ENCODE results near the gene GJB3. TPM values are rescaled to one million over a fixed set of nuclear protein-coding genes. Genes with fewer than 3 reads are reported as not detected.
"Not testable (repeated sequence)": the region's sequence is repeated elsewhere in the genome, so short reads cannot be mapped to it uniquely, and the experiment has no call there.

The GJB3 gene
- polyA plus RNA-seq (2013): 0.19 and 0.32 TPM in 2 replicates

DNA sequence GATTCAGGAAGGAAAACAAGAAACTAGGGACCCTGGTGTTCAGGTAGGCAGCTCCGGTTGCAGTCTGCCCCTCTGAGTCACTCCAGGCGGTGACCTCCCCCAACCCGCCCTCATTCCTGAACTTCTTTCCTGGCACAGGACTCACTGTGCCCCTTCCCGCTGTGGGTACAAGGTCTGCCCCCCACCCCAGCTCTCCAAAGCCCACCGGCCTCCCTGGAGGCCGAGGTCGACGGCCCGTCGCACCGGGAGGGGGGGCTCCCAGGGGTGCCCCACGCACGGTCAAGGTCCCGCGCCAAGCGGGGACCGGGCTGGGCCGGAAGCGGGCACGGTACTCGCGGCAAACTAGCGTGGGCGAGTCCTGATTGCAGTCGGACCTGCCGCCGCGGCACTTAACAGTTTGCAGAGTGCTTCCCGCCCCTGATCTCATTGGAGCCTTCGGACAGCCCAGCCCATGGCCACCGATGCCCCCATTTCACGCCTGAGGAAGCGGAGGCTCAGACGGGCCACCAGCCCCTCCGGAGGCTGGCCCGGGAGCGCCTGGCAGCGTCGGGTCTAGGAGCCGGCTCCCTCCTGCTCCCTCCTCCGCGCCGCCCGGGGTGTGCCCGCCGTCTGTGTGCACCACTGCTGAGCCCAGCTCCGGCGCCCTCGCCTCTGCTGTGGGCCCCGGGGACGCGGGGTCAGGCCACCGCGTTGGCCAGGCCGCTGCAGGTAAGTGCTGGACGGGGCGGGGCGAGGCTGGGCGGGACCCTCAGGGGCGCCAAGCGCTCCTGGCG lies at the start of gene GJB3:
Gene GJB3 (plus strand): TSS at position 144 of the 773 bp plus-strand sequence. CDS start 3,549 bp downstream, outside the sequence.
- H3K14ac ChIP-seq (ENCODE audit: low read length): no peak within 1 kb of the TSS
- H2BK120ac ChIP-seq (ENCODE audit: insufficient read depth, low read length, poor library complexity): no peak within 1 kb of the TSS
- peak in 1 of 2 donors; percentile 19 for DNase-seq
- H2BK12ac ChIP-seq (ENCODE audit: low read length): no peak within 1 kb of the TSS
- no peak within 1 kb of the TSS for H4K91ac ChIP-seq (ENCODE audit: low read depth, low read length)
- H3K79me1 ChIP-seq (ENCODE audit: low read length): no peaks in the 10 kb centered on the region
- WGBS (ENCODE audit: extremely low coverage, insufficient coverage, insufficient read length): no CpG with 5 or more reads among the region's 62 CpGs
- peaks cover 11 to 13% of the 10 kb centered on the region in 2 experiments for H3K4me1 ChIP-seq (ENCODE audit: control insufficient read depth in 1 of 2, insufficient read depth in 2 of 2, low read length in 2 of 2)
- no peak within 1 kb of the TSS for H3K23ac ChIP-seq (ENCODE audit: low read length)
- H3K79me2 ChIP-seq (ENCODE audit: control insufficient read depth, insufficient read depth, low read length, poor library complexity): no peaks in the 10 kb centered on the region
- no peak within 1 kb of the TSS for H4K12ac ChIP-seq (ENCODE audit: low read depth, low read length)
- H3K27me3 ChIP-seq (ENCODE audit: insufficient read depth, low read length): peaks cover 4% of the 10 kb centered on the region
- no peak within 1 kb of the TSS for H4K8ac ChIP-seq (ENCODE audit: low read depth, low read length)
- H2AK5ac ChIP-seq (ENCODE audit: low read length): no peak within 1 kb of the TSS
- H3K27ac ChIP-seq (ENCODE audit: low read depth, low read length): no peak within 1 kb of the TSS
- H3K9me3 ChIP-seq (ENCODE audit: insufficient read depth, low read depth, low read length): peaks cover 2% of the 10 kb centered on the region
- peak within 1 kb of the TSS; percentile 12 for H2AFZ ChIP-seq (ENCODE audit: insufficient read depth, low read length, poor library complexity)
- H3K18ac ChIP-seq (ENCODE audit: low read length): no peak within 1 kb of the TSS
- H3K4ac ChIP-seq (ENCODE audit: low read depth, low read length): no peak within 1 kb of the TSS
- peak within 1 kb of the TSS; percentile 31 for H3K4me3 ChIP-seq (ENCODE audit: low read depth, low read length)
- H3K9ac ChIP-seq (ENCODE audit: low read length): no peak within 1 kb of the TSS
- no peak within 1 kb of the TSS for H2BK5ac ChIP-seq (ENCODE audit: low read depth, low read length, poor library complexity)
- H3K4me2 ChIP-seq (ENCODE audit: low read length): peak within 1 kb of the TSS; percentile 60
- H3K36me3 ChIP-seq (ENCODE audit: control insufficient read depth in 1 of 2, insufficient read depth in 2 of 2, low read length in 2 of 2): no peaks in the 10 kb centered on the region

DNA sequence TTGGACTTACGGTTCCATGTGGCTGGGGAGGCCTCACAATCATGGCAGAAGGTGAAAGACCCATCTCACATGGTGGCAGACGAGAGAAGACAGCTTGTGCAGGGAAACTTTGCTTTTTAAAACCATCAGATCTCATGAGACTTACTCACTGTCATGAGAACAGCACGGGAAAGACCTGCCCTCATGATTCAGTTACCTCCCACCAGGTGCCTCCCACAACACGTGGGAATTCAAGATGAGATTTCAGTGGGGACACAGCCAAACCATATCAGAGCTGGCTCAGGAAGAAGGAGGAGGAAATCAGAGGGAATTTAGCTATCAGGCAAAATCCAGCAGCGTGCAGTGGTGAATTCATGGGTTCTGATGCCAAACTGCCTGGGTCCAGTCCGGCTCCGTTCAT lies 48.2 kb upstream of the GJB3 start:
- not testable (repeated sequence) for H4K91ac ChIP-seq (ENCODE audit: low read depth, low read length); H2AK5ac ChIP-seq (ENCODE audit: low read length); H2BK120ac ChIP-seq (ENCODE audit: insufficient read depth, low read length, poor library complexity); H2AFZ ChIP-seq (ENCODE audit: insufficient read depth, low read length, poor library complexity); H3K14ac ChIP-seq (ENCODE audit: low read length); DNase-seq; H3K9me3 ChIP-seq (ENCODE audit: insufficient read depth, low read depth, low read length); H3K27me3 ChIP-seq (ENCODE audit: insufficient read depth, low read length); H2BK12ac ChIP-seq (ENCODE audit: low read length); H3K9ac ChIP-seq (ENCODE audit: low read length); H3K4me1 ChIP-seq (ENCODE audit: control insufficient read depth in 1 of 2, insufficient read depth in 2 of 2, low read length in 2 of 2); H3K79me2 ChIP-seq (ENCODE audit: control insufficient read depth, insufficient read depth, low read length, poor library complexity); H3K18ac ChIP-seq (ENCODE audit: low read length); H3K79me1 ChIP-seq (ENCODE audit: low read length); H3K4me3 ChIP-seq (ENCODE audit: low read depth, low read length); H3K27ac ChIP-seq (ENCODE audit: low read depth, low read length); H3K4ac ChIP-seq (ENCODE audit: low read depth, low read length); H2BK5ac ChIP-seq (ENCODE audit: low read depth, low read length, poor library complexity); H3K36me3 ChIP-seq (ENCODE audit: control insufficient read depth in 1 of 2, insufficient read depth in 2 of 2, low read length in 2 of 2); H4K12ac ChIP-seq (ENCODE audit: low read depth, low read length); H4K8ac ChIP-seq (ENCODE audit: low read depth, low read length); H3K4me2 ChIP-seq (ENCODE audit: low read length); H3K23ac ChIP-seq (ENCODE audit: low read length)
- WGBS (ENCODE audit: extremely low coverage, insufficient coverage, insufficient read length): no CpG with 5 or more reads among the region's 7 CpGs

DNA sequence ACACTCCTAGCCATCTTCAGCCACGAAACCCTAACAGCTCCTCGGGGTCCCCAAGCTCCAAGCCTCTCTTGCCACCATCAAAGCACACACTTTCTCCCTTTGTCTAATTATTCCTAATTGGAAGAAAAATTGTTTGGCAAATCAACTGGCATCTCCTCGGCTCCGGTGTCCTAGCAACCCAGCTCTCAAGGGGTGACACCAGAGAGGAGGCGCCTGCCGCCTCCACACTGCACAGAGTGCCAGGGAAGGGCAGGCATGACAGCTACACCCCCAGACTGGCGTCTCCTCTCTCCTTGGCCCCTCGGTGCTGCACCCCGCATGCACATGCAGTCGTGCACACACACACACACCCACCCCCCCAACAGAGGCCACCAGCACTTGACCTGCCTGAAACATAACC lies 44.3 kb upstream of the GJB3 start:
- no peaks in the 10 kb centered on the region for H3K36me3 ChIP-seq (ENCODE audit: control insufficient read depth in 1 of 2, insufficient read depth in 2 of 2, low read length in 2 of 2)
- H4K12ac ChIP-seq (ENCODE audit: low read depth, low read length): no peak overlapping the region
- no peak overlapping the region for H3K23ac ChIP-seq (ENCODE audit: low read length)
- peaks cover 2% of the 10 kb centered on the region for H3K9me3 ChIP-seq (ENCODE audit: insufficient read depth, low read depth, low read length)
- no peak overlapping the region for H3K27ac ChIP-seq (ENCODE audit: low read depth, low read length)
- H3K4me3 ChIP-seq (ENCODE audit: low read depth, low read length): no peak overlapping the region
- no peak overlapping the region for H4K91ac ChIP-seq (ENCODE audit: low read depth, low read length)
- H3K79me2 ChIP-seq (ENCODE audit: control insufficient read depth, insufficient read depth, low read length, poor library complexity): no peaks in the 10 kb centered on the region
- H2BK5ac ChIP-seq (ENCODE audit: low read depth, low read length, poor library complexity): no peak overlapping the region
- H3K9ac ChIP-seq (ENCODE audit: low read length): no peak overlapping the region
- no peaks in the 10 kb centered on the region for H3K79me1 ChIP-seq (ENCODE audit: low read length)
- H4K8ac ChIP-seq (ENCODE audit: low read depth, low read length): no peak overlapping the region
- H2BK12ac ChIP-seq (ENCODE audit: low read length): no peak overlapping the region
- H3K27me3 ChIP-seq (ENCODE audit: insufficient read depth, low read length): no peaks in the 10 kb centered on the region
- no CpG with 5 or more reads among the region's 10 CpGs for WGBS (ENCODE audit: extremely low coverage, insufficient coverage, insufficient read length)
- no peaks in the 10 kb centered on the region for H3K4me1 ChIP-seq (ENCODE audit: control insufficient read depth in 1 of 2, insufficient read depth in 2 of 2, low read length in 2 of 2)
- H2BK120ac ChIP-seq (ENCODE audit: insufficient read depth, low read length, poor library complexity): no peak overlapping the region
- no peak overlapping the region for H3K4me2 ChIP-seq (ENCODE audit: low read length)
- no peak overlapping the region for H2AK5ac ChIP-seq (ENCODE audit: low read length)
- no peak overlapping the region for H2AFZ ChIP-seq (ENCODE audit: insufficient read depth, low read length, poor library complexity)
- H3K18ac ChIP-seq (ENCODE audit: low read length): no peak overlapping the region
- H3K14ac ChIP-seq (ENCODE audit: low read length): no peak overlapping the region
- no peak for DNase-seq
- no peak overlapping the region for H3K4ac ChIP-seq (ENCODE audit: low read depth, low read length)

DNA sequence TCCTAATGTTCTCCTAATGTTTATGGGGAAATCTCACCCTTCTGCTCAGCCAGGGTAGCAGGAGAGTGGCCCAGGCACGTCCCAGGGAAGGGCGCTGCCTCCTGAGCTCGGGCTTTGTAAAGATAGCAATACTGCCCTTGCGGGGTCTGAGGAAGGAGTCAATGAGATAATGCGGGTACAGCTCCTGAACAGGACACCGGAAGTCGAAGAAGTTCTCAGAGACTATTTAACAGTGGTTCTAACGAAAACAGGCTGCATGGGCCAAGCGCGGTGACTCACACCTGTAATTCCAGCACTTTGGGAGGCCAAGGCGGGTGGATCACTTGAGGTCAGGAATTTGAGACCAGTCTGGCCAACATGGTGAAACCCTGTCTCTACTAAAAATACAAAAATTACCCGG lies 43.8 kb upstream of the GJB3 start:
- DNase-seq: peak; percentile 86 to 90
- not testable (repeated sequence) for H3K23ac ChIP-seq (ENCODE audit: low read length); H3K9ac ChIP-seq (ENCODE audit: low read length); H3K79me2 ChIP-seq (ENCODE audit: control insufficient read depth, insufficient read depth, low read length, poor library complexity); H3K9me3 ChIP-seq (ENCODE audit: insufficient read depth, low read depth, low read length); H2AFZ ChIP-seq (ENCODE audit: insufficient read depth, low read length, poor library complexity); H3K4me3 ChIP-seq (ENCODE audit: low read depth, low read length); H3K18ac ChIP-seq (ENCODE audit: low read length); H3K4me2 ChIP-seq (ENCODE audit: low read length); H4K91ac ChIP-seq (ENCODE audit: low read depth, low read length); H4K8ac ChIP-seq (ENCODE audit: low read depth, low read length); H3K4me1 ChIP-seq (ENCODE audit: control insufficient read depth in 1 of 2, insufficient read depth in 2 of 2, low read length in 2 of 2); H3K4ac ChIP-seq (ENCODE audit: low read depth, low read length); H3K14ac ChIP-seq (ENCODE audit: low read length); H3K79me1 ChIP-seq (ENCODE audit: low read length); H2BK12ac ChIP-seq (ENCODE audit: low read length); H2BK5ac ChIP-seq (ENCODE audit: low read depth, low read length, poor library complexity); H3K27ac ChIP-seq (ENCODE audit: low read depth, low read length); H4K12ac ChIP-seq (ENCODE audit: low read depth, low read length); H2BK120ac ChIP-seq (ENCODE audit: insufficient read depth, low read length, poor library complexity); H3K36me3 ChIP-seq (ENCODE audit: control insufficient read depth in 1 of 2, insufficient read depth in 2 of 2, low read length in 2 of 2); H3K27me3 ChIP-seq (ENCODE audit: insufficient read depth, low read length); H2AK5ac ChIP-seq (ENCODE audit: low read length)
- no CpG with 5 or more reads among the region's 12 CpGs for WGBS (ENCODE audit: extremely low coverage, insufficient coverage, insufficient read length)

All from trophoblast cell (in vitro differentiated cells and primary cell).